ENCODE results near the gene C1RL.

- TF ChIP-seq CTCF (conservative IDR thresholded peaks at IDR 0.05; ENCODE audit: low read length) (no peak), EZH2phosphoT487 (IDR thresholded peaks at IDR 0.05; ENCODE audit: borderline replicate concordance, low read depth, low read length) (no peak)
Measured at GRCh38 chr12:7127916-7128626, 19.1 kb upstream of the C1RL start.
